Activated CD4-positive, alpha-beta memory T cell treated with anti-CD3 and anti-CD28 coated beads for 36 hours (primary cell): ENCODE measurements around the gene LKAAEAR1. TPM values are rescaled to one million over a fixed set of nuclear protein-coding genes. Genes with fewer than 3 reads are reported as not detected.

Source experiments
- CTCF ChIA-PET: fragments of 350-600 bp; sonication (Branson Sonifier 250); formaldehyde crosslinking; loops from one replicate; lab custom pipeline; 2021; ENCODE audit warnings: antibody characterized with exemption, inconsistent platforms; lab: Charles Lee
- POLR2A ChIA-PET: fragments of 350-600 bp; sonication (Branson Sonifier 250); formaldehyde crosslinking; loops from one replicate; lab custom pipeline; 2021; ENCODE audit warnings: antibody characterized with exemption; lab: Charles Lee
- DNase-seq: peaks from one replicate; pipeline ENCODE4 v3.0.0-alpha.2; 2020
- H3K27ac Mint-ChIP-seq: one replicate; pipeline ENCODE4 v1.8.0; 2021; ENCODE audit warnings: mixed read lengths
- H3K27me3 Mint-ChIP-seq: one replicate; pipeline ENCODE4 v1.8.0; 2021; ENCODE audit warnings: mixed read lengths
- H3K36me3 Mint-ChIP-seq: one replicate; pipeline ENCODE4 v1.8.0; 2021; ENCODE audit warnings: mixed read lengths
- H3K4me1 Mint-ChIP-seq: one replicate; pipeline ENCODE4 v1.8.0; 2021; ENCODE audit warnings: low read depth, mixed read lengths
- H3K4me3 Mint-ChIP-seq: one replicate; pipeline ENCODE4 v1.8.0; 2021; ENCODE audit warnings: mild to moderate bottlenecking, mixed read lengths
- H3K9me3 Mint-ChIP-seq: one replicate; pipeline ENCODE4 v1.8.0; 2021; ENCODE audit warnings: mixed read lengths
- intact Hi-C: fragments of 100-400 bp; cut with micrococcal nuclease; formaldehyde crosslinking; loops from one replicate; pipeline ENCODE4 v1.15.1; 2023
- total RNA-seq, 2 experiments: library from RNA; stranded (reverse); gene quantifications; one replicate each; pipeline ENCODE4 v1.2.3, GENCODE V29; 2021

Gene LKAAEAR1
- total RNA-seq, 2 experiments from 2014 or later: not detected

DNA sequence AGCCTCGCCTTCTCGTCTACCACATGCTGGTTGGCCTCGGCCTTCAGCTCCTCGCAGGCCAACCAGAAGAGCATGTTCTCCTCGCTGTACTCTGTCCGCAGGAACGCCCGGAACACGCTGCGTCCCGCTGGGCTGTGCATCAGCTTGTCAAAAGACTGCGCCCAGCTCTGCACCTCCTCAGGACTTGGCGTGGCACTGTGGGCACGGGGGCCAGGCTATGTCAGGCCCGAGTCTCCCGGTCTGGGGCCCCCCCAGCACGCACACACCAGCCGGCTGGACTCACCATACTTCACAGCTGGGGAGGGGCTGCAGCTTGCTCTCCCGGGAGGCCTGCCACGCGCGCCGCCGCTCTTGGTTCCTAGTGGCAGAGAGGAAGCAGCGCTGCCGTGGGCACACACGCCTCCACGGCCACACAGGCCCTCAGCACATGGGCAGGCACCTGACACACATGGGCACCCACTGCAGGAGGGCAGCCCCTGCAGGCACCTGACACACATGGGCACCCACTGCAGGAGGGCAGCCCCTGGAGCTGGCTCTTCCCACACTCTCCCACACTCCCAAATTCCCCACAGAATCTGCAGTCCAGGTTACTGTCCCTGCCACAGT lies 9.9 kb downstream of the LKAAEAR1 start:
- H3K27me3 Mint-ChIP-seq: no peaks in the 10 kb centered on the region
- CTCF ChIA-PET: no interaction called here

GRCh38 chr20:64073476-64074183 lies 10.6 kb downstream of the LKAAEAR1 start:
- POLR2A ChIA-PET: no interaction called here
- H3K4me3 Mint-ChIP-seq: no peak overlapping the region
- CTCF ChIA-PET: no interaction called here

More for the DNA sequence above, 9.9 kb downstream of the LKAAEAR1 start:
- no peak for DNase-seq
- POLR2A ChIA-PET: no interaction called here
- no peak overlapping the region for H3K27ac Mint-ChIP-seq
- intact Hi-C loops: no loop called here
- H3K9me3 Mint-ChIP-seq: no peaks in the 10 kb centered on the region
- peaks cover 3% of the 10 kb centered on the region for H3K36me3 Mint-ChIP-seq
- no peak overlapping the region for H3K4me3 Mint-ChIP-seq
- H3K4me1 Mint-ChIP-seq: peaks cover 8% of the 10 kb centered on the region

GRCh38 chr20:64072498-64073063 lies 11.6 kb downstream of the LKAAEAR1 start:
- no peak overlapping the region for H3K27ac Mint-ChIP-seq
- no peak for DNase-seq
- no peaks in the 10 kb centered on the region for H3K27me3 Mint-ChIP-seq
- no peaks in the 10 kb centered on the region for H3K9me3 Mint-ChIP-seq
- CTCF ChIA-PET: interaction anchor here (1.0 kb wide), 1 partner anchor 29 kb away, joined by 4 read pairs; no protein-coding TSS in a partner anchor
- POLR2A ChIA-PET: no interaction called here
- peaks cover 3% of the 10 kb centered on the region for H3K36me3 Mint-ChIP-seq
- H3K4me3 Mint-ChIP-seq: no peak overlapping the region
- intact Hi-C loops: no loop called here
- peaks cover 9% of the 10 kb centered on the region for H3K4me1 Mint-ChIP-seq

More at GRCh38 chr20:64073476-64074183, 10.6 kb downstream of the LKAAEAR1 start:
- Mint-ChIP-seq H3K4me1 (peaks cover 8% of the 10 kb centered on the region), H3K9me3 (no peaks in the 10 kb centered on the region), H3K27ac (no peak overlapping the region), H3K36me3 (peaks cover 3% of the 10 kb centered on the region), H3K27me3 (no peaks in the 10 kb centered on the region)
- intact Hi-C loops: no loop called here
- DNase-seq: no peak

GRCh38 chr20:64071341-64072332 lies 12.6 kb downstream of the LKAAEAR1 start:
- Mint-ChIP-seq H3K4me1 (peaks cover 14% of the 10 kb centered on the region), H3K27ac (no peak overlapping the region), H3K27me3 (no peaks in the 10 kb centered on the region), H3K36me3 (peaks cover 3% of the 10 kb centered on the region), H3K4me3 (no peak overlapping the region), H3K9me3 (no peaks in the 10 kb centered on the region)
- POLR2A ChIA-PET: no interaction called here
- intact Hi-C loops: no loop called here
- DNase-seq: no peak
- CTCF ChIA-PET: interaction anchor here (1.0 kb wide), 1 partner anchor 30 kb away, joined by 4 read pairs; no protein-coding TSS in a partner anchor

DNA sequence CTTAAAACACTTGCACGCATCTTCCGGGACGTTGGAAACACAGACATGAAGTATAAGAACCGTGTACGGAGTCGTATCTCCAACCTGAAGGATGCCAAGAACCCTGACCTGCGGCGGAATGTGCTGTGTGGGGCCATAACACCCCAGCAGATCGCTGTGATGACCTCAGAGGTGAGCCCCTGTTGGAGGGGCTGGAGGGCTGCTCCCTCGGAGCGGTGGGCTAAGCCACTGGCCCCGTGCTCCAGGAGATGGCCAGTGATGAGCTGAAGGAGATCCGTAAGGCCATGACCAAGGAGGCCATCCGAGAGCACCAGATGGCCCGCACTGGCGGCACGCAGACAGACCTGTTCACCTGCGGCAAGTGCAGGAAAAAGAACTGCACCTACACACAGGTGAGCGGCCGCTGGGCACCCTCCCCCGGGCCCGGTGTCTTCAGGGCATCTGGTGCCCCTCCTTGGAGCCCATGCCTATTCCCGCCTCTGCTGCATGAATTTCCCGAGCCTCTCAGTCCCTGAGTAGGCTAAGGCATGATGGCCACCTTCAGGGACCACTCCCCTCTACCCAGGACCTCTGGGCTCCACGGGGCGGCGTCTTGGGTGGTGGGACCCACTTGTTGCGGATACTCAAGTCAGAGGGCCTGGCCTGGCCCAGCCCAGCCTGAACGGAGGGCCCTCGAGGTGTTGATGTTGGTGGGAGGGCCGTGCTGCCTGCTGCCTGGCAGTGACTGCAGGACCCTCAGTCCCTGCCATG lies 13.8 kb downstream of the LKAAEAR1 start:
- H3K36me3 Mint-ChIP-seq: peaks cover under 1% of the 10 kb centered on the region
- no peaks in the 10 kb centered on the region for H3K27me3 Mint-ChIP-seq
- POLR2A ChIA-PET: interaction anchor here (0.6 to 0.8 kb wide), 2 partner anchors 9 to 940 kb away, joined by 3 read pairs; partner anchors contain the start of genes OPRL1 and RGS19
- no peaks in the 10 kb centered on the region for H3K9me3 Mint-ChIP-seq
- no peak for DNase-seq
- intact Hi-C loops: no loop called here
- CTCF ChIA-PET: interaction anchor here (0.8 to 1.3 kb wide), 5 partner anchors 8 to 51 kb away, joined by 3 to 8 read pairs (median 4); partner anchors contain the start of gene RGS19
- H3K4me3 Mint-ChIP-seq: no peak overlapping the region
- no peak overlapping the region for H3K27ac Mint-ChIP-seq
- H3K4me1 Mint-ChIP-seq: peaks cover 26% of the 10 kb centered on the region

DNA sequence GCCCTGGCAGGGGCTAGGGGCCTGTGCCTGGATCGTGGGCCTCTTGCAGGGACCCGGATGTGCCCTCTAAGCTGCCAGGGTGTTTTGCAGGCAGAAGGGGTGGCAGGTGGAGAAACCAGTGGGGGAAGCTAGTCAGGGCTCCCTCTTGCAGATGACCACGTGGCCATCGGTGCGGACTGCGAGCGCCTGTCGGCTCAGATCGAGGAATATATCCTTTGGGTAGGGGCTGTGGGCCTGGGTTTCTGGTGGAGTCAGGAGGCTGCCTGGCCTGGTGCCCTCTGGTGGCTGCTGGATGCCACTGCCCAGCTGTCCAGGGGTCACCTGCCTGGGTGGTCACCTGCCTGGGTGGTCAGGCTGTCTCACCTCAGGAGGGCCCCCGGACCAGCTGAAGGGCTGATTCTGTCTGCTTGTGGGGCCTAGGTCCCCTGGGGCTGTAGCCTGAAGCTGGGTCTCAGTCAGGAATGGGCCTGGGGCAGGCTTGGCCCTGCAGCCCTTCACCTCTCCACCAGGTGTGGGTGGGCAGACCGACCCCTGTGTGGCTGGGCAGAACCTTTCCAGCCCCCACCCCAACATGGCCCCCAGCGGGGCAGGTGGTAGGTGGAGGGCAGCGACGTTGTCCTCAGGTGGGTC lies 14.5 kb downstream of the LKAAEAR1 start:
- peak; percentile 44 for DNase-seq

DNA sequence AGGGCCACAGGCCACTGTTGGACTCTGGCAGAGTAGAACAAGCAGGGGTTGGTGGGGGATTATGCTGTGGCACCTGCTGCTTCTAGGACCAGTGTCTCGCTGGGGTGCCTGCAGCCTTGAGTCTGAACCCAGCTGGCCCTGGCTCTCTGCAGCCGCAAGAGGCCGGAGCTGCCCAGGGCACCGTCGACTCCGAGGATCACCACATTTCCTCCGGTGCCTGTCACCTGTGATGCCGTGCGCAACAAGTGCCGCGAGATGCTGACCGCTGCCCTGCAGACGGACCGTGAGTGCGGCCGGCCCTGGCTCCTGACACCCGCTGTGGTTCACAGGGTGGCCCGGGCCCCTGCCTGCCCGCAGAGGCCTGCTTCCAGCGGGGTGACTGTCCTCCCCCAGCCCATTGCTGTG lies 15.0 kb downstream of the LKAAEAR1 start:
- ChIA-PET CTCF (interaction anchor here (1.0 to 1.3 kb wide), 5 partner anchors 10 to 52 kb away, joined by 3 to 8 read pairs (median 4); partner anchors contain the start of gene RGS19), POLR2A (no interaction called here)
- Mint-ChIP-seq H3K4me3 (no peak overlapping the region), H3K36me3 (no peaks in the 10 kb centered on the region), H3K4me1 (peaks cover 36% of the 10 kb centered on the region), H3K9me3 (no peaks in the 10 kb centered on the region), H3K27me3 (no peaks in the 10 kb centered on the region), H3K27ac (no peak overlapping the region)
- no peak for DNase-seq
- intact Hi-C loops: loop anchor here (10.0 kb wide), 3 partner anchors 56 to 534 kb away; partner anchors contain the start of genes DNAJC5 and PTK6

More for the DNA sequence above, 14.5 kb downstream of the LKAAEAR1 start:
- Mint-ChIP-seq H3K9me3 (no peaks in the 10 kb centered on the region), H3K4me3 (no peak overlapping the region), H3K27me3 (no peaks in the 10 kb centered on the region), H3K27ac (no peak overlapping the region), H3K4me1 (peaks cover 30% of the 10 kb centered on the region), H3K36me3 (no peaks in the 10 kb centered on the region)
- intact Hi-C loops: loop anchor here (10.0 kb wide), 3 partner anchors 55 to 535 kb away; partner anchors contain the start of genes DNAJC5 and PTK6
- POLR2A ChIA-PET: interaction anchor here (0.6 to 0.8 kb wide), 2 partner anchors 10 to 939 kb away, joined by 3 read pairs; partner anchors contain the start of genes OPRL1 and RGS19
- CTCF ChIA-PET: interaction anchor here (0.8 to 1.3 kb wide), 5 partner anchors 9 to 52 kb away, joined by 3 to 8 read pairs (median 4); partner anchors contain the start of gene RGS19

DNA sequence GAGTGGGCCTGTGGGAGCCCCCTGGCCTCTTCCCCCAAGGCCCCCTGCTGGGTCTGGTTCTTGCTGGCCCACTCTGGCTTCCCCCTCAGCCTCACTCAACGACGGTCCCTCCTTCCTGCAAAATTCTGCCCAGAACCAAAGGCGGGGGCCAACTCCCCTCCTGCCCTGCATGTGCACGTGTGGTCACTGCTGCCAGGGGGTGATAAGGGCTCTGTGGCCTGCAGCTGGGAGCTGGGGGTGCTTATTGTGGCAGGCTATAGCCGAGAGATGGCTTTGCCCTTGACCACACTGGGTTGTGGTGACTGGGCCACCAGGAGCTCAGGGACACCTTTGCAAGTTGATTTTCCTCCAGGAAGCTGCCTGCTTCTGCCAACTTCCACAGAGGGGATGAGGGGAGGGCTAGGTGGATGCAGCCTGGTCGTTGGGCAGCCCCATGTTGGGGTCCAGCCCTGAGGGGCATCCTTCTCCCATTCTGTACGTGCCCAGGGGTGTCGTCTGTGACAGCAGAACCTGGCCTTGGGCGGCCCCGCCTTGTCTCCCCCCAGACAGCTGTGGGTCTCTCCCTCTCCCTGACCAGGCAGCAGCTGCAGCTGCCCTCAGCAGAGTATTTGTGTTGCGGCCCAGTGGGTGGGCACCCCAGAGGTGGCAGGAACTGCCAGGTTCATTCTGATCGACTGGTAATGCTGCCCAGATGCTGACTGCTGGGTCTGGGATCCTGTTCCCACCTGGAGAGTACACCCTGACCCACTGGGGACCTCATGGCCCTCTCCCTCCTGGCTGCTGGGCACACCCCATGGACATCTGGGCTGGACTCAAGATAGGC lies 15.6 kb downstream of the LKAAEAR1 start:
- intact Hi-C loops: loop anchor here (10.0 kb wide), 3 partner anchors 56 to 534 kb away; partner anchors contain the start of genes DNAJC5 and PTK6
- Mint-ChIP-seq H3K27me3 (no peaks in the 10 kb centered on the region), H3K9me3 (no peaks in the 10 kb centered on the region), H3K27ac (no peak overlapping the region), H3K4me1 (peaks cover 42% of the 10 kb centered on the region), H3K36me3 (no peaks in the 10 kb centered on the region), H3K4me3 (no peak overlapping the region)
- no peak for DNase-seq
- ChIA-PET CTCF (interaction anchor here (1.0 kb wide), 1 partner anchor 28 kb away, joined by 3 read pairs; no protein-coding TSS in a partner anchor), POLR2A (no interaction called here)

DNA sequence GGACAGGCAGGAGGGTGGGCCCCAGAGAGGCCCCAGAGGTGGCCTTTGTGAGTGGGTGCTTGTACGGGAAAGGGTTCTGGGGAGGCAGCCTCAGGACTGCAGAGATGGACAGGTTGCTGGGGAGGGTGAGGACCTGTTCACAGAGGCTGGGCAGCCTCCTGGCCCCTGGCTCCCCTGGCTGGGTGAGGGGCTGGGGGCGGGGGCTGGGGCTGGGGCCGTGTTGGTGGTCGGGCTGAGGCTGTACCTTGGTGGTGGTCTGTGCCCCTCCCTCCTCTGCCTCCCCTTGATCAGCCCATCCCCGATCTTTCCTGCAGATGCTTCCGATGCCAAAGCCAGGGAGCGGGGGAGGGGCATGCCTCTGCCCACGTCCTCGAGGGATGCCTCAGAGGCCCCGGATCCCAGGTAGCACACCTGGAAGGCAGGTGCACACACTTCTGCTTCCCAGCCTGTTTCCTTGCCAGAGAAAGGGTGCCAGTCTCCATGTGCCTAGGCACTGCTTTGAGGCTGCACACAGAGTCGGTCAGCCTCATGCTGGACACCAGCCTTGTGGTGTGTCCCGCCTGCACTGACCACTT lies 16.4 kb downstream of the LKAAEAR1 start:
- ChIA-PET CTCF (no interaction called here), POLR2A (no interaction called here)
- no peak for DNase-seq
- Mint-ChIP-seq H3K9me3 (no peaks in the 10 kb centered on the region), H3K27ac (no peak overlapping the region), H3K4me3 (no peak overlapping the region), H3K36me3 (no peaks in the 10 kb centered on the region), H3K4me1 (peaks cover 42% of the 10 kb centered on the region), H3K27me3 (no peaks in the 10 kb centered on the region)
- intact Hi-C loops: loop anchor here (10.0 kb wide), 3 partner anchors 57 to 533 kb away; partner anchors contain the start of genes DNAJC5 and PTK6
